Spinal cord (tissue), 10 donors: Measurements from ENCODE around the gene SKOR1. TPM values are rescaled to one million over a fixed set of nuclear protein-coding genes. Genes with fewer than 3 reads are reported as not detected.

ENCODE experiments used
- DNase-seq, 6 donors: peaks; one replicate each; pipeline versions ENCODE4 v3.0.0 to v3.0.0-alpha.2; 2013 to 2015; ENCODE audit warnings: low spot score in 6 of 6, low read depth in 4 of 6
- H3K27ac ChIP-seq: one replicate; pipeline ENCODE4 v1.5.1; 2013; ENCODE audit warnings: low read depth, low read length, control low read depth
- H3K27me3 ChIP-seq: one replicate; pipeline ENCODE4 v1.6.1; 2013; ENCODE audit warnings: low read length; ENCODE audit not compliant: control insufficient read depth, insufficient read depth
- H3K36me3 ChIP-seq: one replicate; pipeline ENCODE4 v1.6.1; 2013; ENCODE audit warnings: low read length; ENCODE audit not compliant: control insufficient read depth, insufficient read depth
- H3K4me1 ChIP-seq: one replicate; pipeline ENCODE4 v1.6.1; 2013; ENCODE audit warnings: low read length; ENCODE audit not compliant: control insufficient read depth, insufficient read depth
- H3K4me3 ChIP-seq: one replicate; pipeline ENCODE4 v1.5.1; 2013; ENCODE audit warnings: low read depth, low read length, control low read depth
- H3K9me3 ChIP-seq: one replicate; pipeline ENCODE4 v1.6.1; 2013; ENCODE audit warnings: low read length; ENCODE audit not compliant: control insufficient read depth, insufficient read depth
- WGBS: methylation state at CpG from one replicate; pipeline ENCODE4 v1.1.5; 2013; ENCODE audit warnings: missing lambda C conversion rate; ENCODE audit not compliant: insufficient coverage; 5-methylcytosine and 5-hydroxymethylcytosine counted together
- long read RNA-seq, 4 donors: transcript quantifications; one replicate each; lab custom pipeline, GENCODE V29; 2026
- polyA plus RNA-seq, 2 donors: library from polyadenylated mRNA; unstranded; fragments of 120-200 nt; gene quantifications; one replicate each; pipeline ENCODE4 v1.2.1, GENCODE V29; 2013; ENCODE audit not compliant: insufficient read length in 2 of 2
- total RNA-seq, 2 donors: library from RNA; depleted of rRNA in 1 of 2; stranded (reverse); fragments of 120-200 nt in 1 of 2; fragments of >200 nt in 1 of 2; gene quantifications; one replicate each; pipeline versions ENCODE4 v1.2.3 to v1.2.4, GENCODE V29; 2013 to 2014
- donor health status: healthy.

SKOR1 gene, protein sequence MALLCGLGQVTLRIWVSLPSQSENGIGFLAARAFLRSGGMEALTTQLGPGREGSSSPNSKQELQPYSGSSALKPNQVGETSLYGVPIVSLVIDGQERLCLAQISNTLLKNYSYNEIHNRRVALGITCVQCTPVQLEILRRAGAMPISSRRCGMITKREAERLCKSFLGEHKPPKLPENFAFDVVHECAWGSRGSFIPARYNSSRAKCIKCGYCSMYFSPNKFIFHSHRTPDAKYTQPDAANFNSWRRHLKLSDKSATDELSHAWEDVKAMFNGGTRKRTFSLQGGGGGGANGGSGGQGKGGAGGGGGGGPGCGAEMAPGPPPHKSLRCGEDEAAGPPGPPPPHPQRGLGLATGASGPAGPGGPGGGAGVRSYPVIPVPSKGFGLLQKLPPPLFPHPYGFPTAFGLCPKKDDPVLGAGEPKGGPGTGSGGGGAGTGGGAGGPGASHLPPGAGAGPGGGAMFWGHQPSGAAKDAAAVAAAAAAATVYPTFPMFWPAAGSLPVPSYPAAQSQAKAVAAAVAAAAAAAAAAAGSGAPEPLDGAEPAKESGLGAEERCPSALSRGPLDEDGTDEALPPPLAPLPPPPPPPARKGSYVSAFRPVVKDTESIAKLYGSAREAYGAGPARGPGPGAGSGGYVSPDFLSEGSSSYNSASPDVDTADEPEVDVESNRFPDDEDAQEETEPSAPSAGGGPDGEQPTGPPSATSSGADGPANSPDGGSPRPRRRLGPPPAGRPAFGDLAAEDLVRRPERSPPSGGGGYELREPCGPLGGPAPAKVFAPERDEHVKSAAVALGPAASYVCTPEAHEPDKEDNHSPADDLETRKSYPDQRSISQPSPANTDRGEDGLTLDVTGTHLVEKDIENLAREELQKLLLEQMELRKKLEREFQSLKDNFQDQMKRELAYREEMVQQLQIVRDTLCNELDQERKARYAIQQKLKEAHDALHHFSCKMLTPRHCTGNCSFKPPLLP
- total RNA-seq: 1 to 10 TPM; 1.6 to 3.0 TPM
- polyA plus RNA-seq: 10 to 100 TPM; 17.0 to 20.1 TPM
- long read RNA-seq, donor 1: 0 reads
- long read RNA-seq, donor 2: 0 reads
- long read RNA-seq, donor 3: 0 reads
- long read RNA-seq, donor 4: 0 reads

DNA sequence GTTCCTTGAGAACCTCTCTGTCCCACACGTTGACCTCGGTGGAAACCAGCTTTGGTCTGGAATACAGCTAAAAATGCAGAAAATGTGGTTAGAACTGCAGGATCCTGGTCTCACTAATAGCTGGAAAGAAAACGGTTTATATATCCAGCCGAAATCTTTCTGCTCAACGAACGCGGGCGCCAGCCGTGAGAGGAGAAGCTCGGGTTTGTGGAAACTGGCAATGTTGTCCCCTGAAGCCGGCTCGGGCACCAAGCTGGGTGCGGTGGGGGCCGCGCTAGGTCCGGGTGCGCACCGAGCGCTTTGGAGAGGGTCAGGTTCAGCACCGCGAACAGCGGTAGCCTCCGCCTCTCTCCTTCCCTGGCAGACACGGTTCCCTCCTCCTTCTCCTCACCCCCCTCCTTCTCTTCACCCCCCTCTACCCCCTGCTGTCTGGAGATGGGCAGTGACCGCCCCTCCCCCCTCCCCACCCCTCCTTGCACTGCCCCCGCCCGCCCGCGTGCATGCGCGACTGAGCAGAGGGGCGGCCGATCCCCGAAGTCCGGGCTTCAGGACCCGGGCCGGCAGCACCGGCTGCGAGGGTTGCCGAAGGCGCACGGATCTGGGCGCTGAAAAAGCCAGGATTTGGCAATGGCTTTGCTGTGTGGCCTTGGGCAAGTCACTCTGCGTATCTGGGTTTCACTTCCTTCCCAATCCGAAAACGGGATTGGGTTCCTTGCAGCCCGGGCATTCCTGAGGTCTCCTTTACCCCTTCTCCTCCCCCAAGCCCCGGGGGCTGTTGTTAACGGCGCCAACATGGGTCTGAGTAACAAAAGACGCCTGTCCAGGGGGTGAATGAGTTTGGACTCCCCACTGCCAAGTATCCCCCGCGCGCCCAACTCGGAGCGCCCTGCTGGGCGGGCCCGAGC lies at the start of gene SKOR1:
Gene SKOR1 (plus strand): TSS at position 534 of the 905 bp plus-strand sequence. CDS start 94 bp downstream, at position 628.
- Histone ChIP-seq H3K4me3 (no peak within 1 kb of the TSS), H3K27ac (no peak within 1 kb of the TSS), H3K9me3 (no peaks in the 10 kb centered on the region), H3K36me3 (peaks cover 12% of the 10 kb centered on the region), H3K4me1 (peaks cover 75% of the 10 kb centered on the region), H3K27me3 (peaks cover 92% of the 10 kb centered on the region)
- DNase-seq: peak in 2 of 6 donors; percentile 52 to 84
- 1% methylated on average over 50 of the region's 58 CpGs for WGBS

DNA sequence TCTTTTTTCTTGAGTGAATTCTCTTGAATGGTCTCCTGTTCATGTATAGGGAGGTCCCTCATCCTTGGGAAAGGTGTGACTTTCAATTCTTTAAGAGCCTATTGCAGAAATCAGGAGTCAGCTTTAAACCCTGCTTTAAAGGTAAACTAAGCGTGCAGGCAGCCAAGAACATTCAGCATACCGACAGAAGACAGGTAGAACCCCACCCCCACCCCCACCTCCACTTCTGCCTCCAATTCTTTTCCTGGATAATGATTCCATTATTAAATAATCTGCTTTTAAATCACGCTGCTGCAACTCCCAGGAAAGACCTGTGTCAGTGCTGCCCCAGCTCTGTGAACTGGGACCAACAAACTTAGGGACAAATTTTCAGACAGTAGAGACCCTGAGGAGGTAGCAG lies 49.3 kb upstream of the SKOR1 start:
- H3K4me1 ChIP-seq: no peaks in the 10 kb centered on the region
- H3K27ac ChIP-seq: no peak overlapping the region
- H3K27me3 ChIP-seq: no peaks in the 10 kb centered on the region
- no peaks in the 10 kb centered on the region for H3K36me3 ChIP-seq
- no peak overlapping the region for H3K4me3 ChIP-seq
- WGBS: 95% methylated on average over 2 of the region's 3 CpGs
- no peaks in the 10 kb centered on the region for H3K9me3 ChIP-seq
- no peak for DNase-seq

DNA sequence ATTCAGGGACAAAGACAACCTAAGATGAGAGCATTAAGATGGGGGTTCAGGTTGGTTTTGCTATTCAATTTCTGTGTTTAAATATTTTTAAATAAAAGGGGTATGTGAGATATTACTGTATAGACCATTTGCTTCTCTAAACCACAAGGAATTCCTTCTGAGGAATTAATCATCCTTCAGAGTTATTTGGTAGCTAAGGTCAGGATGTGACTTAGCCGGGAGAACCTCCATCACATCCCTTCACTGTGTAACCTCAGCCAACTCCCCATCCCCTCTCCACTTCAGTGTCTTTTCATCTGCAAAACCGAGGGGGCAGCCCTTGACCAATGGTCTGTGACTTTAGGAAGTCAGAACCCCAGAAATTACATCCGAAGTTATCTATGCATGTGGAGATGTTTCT lies 48.7 kb upstream of the SKOR1 start:
- Histone ChIP-seq H3K27ac (no peak overlapping the region), H3K4me1 (no peaks in the 10 kb centered on the region), H3K9me3 (no peaks in the 10 kb centered on the region), H3K36me3 (no peaks in the 10 kb centered on the region), H3K4me3 (no peak overlapping the region), H3K27me3 (no peaks in the 10 kb centered on the region)
- 45% methylated on average over 2 of the region's 3 CpGs for WGBS
- no peak for DNase-seq

DNA sequence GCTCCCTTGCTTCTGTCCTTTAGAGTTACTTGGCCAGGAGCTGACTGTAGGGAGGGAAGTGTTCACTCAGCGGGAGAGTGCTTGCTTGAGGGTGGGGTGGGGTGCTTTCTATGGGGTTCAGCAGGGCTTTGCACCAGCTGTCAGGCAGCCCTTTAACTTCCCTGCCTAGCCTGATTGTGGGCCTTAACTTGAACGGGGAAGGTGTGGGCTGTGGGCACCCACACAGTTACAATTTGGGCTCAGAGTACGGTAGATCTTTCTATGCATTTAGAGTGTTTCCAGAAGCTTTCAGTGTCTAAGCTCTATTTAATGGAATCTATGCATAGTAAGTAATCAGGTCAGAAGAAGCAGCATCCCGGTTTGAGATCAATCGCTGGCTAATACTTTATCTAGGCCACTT lies 48.2 kb upstream of the SKOR1 start:
- WGBS: 48% methylated on average over 3 of the region's 5 CpGs
- Histone ChIP-seq H3K27me3 (no peaks in the 10 kb centered on the region), H3K9me3 (no peaks in the 10 kb centered on the region), H3K36me3 (no peaks in the 10 kb centered on the region), H3K27ac (no peak overlapping the region), H3K4me3 (no peak overlapping the region), H3K4me1 (no peaks in the 10 kb centered on the region)
- DNase-seq: no peak

DNA sequence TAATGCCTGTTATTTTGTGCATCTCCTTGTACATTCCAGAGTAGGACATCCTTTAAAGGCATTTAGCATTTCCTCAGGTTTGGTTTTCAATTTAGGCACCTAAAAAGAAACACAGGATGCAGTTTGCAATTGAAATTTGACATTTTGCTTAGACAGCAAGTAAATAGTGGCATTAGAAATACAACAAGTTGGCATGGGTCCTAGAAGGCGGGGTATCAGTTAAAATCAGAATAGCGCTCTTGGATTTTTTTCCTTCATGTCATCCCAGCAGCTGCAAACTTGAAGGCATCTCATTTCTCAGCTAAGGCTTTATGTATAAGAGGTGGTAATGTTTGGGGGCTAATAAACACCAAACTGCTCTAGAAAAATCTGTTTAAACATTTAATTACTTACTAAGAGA lies 47.5 kb upstream of the SKOR1 start:
- WGBS: 80% methylated on average over 1 of the region's 2 CpGs
- Histone ChIP-seq H3K4me1 (peaks cover 4% of the 10 kb centered on the region), H3K27ac (no peak overlapping the region), H3K9me3 (no peaks in the 10 kb centered on the region), H3K4me3 (no peak overlapping the region), H3K36me3 (no peaks in the 10 kb centered on the region), H3K27me3 (no peaks in the 10 kb centered on the region)
- DNase-seq: peak in 1 of 6 donors; percentile 30

DNA sequence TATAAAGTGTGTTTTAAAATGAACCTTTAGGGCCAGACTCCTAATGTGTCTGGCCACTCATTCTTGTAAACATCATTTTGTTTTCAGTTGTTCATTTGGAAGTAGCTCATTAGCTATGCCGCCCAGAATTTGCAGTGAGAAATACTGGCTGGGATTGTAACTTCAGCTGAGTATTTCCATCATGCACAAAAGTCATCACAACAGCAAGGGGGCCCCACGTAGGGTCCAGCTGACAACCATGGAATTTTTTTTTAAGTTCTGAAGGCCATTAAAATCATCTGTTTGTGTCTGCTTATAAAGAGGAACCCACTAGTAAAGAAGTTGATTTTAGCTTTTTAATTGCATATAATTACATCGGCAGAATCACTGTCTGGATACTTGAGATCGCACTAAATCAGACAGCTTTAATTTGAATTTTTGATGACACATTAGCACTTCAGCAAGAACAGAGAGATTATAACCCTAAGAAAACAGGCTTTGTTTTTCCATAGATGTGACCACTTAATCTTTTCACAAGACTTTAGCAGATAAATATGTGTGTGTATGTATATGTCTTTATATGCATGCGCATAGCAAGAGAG lies 46.3 kb upstream of the SKOR1 start:
- H3K27ac ChIP-seq: no peak overlapping the region
- H3K4me1 ChIP-seq: peaks cover 10% of the 10 kb centered on the region
- H3K4me3 ChIP-seq: no peak overlapping the region
- WGBS: no CpG with 5 or more reads among the region's 5 CpGs
- H3K9me3 ChIP-seq: no peaks in the 10 kb centered on the region
- DNase-seq: no peak
- no peaks in the 10 kb centered on the region for H3K36me3 ChIP-seq
- H3K27me3 ChIP-seq: no peaks in the 10 kb centered on the region

DNA sequence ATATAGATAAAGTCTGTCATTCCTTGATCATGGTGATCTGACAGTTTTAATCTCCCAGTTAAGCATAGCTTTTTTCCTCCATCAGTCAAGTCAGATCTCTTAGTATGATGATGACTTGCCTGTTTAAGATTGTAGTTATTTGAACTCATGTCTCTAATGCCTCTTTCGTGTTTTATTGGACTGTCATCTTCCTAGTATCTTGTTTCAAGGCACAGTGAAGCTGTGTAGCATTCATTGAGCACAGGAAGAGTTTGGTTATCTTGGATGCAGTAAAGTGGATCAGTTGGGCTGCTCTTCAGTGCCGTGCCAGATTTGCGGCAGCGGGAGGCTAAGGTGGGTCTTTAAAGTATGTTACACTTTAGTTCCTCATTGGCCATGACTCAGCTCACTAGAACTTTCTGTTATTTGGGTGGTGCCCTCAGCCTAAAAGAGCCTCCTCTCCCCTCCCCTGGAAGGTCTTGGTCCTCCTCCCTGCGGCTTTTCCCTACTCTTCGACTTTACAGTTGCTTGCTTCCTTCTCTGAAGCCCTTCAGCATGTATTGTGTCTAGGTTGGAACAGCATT lies 45.7 kb upstream of the SKOR1 start:
- no peak overlapping the region for H3K27ac ChIP-seq
- H3K4me3 ChIP-seq: no peak overlapping the region
- H3K36me3 ChIP-seq: no peaks in the 10 kb centered on the region
- no peaks in the 10 kb centered on the region for H3K9me3 ChIP-seq
- no peaks in the 10 kb centered on the region for H3K27me3 ChIP-seq
- no peak for DNase-seq
- WGBS: 56% methylated on average over 1 of the region's 6 CpGs
- peaks cover 10% of the 10 kb centered on the region for H3K4me1 ChIP-seq

DNA sequence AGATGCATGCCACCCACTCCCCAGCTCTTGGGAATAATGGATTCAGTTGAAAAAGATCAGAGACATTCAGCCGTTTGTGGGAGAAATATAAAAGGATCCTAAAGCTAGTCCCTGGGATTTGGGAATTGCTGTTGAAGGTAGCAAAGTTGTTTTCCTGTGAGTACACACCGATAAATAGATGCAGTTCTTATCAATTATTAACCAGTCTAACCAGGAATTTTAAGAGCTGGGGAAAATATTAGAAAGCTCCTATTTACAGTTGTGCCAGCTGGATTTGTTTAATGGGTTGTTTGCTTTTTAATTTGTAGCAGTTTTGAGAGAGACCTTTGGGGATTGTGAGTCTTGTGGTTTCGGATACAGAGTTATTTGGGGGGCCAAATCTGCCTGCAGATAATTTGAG lies 44.2 kb upstream of the SKOR1 start:
- 60% methylated on average over 1 of the region's 3 CpGs for WGBS
- Histone ChIP-seq H3K27ac (no peak overlapping the region), H3K36me3 (no peaks in the 10 kb centered on the region), H3K27me3 (no peaks in the 10 kb centered on the region), H3K4me1 (peaks cover 10% of the 10 kb centered on the region), H3K4me3 (no peak overlapping the region), H3K9me3 (no peaks in the 10 kb centered on the region)
- DNase-seq: peak in 1 of 6 donors; percentile 26
